GM18507 (cell line): ENCODE data around the gene RNU1-4.
"Not testable (repeated sequence)": the region's sequence is repeated elsewhere in the genome, so short reads cannot be mapped to it uniquely, and the experiment has no call there.

Source experiments
- DNase-seq: peaks from one replicate; pipeline ENCODE4 v3.0.0; 2011; ENCODE audit warnings: low read depth; ENCODE audit not compliant: insufficient read length; ENCODE audit errors: extremely low spot score
- FAIRE-seq: peaks from 2 replicates; lab custom pipeline; 2011; peaks lifted over from hg19 to GRCh38; lab: Jason Lieb, UNC

RNU1-4 gene

DNA sequence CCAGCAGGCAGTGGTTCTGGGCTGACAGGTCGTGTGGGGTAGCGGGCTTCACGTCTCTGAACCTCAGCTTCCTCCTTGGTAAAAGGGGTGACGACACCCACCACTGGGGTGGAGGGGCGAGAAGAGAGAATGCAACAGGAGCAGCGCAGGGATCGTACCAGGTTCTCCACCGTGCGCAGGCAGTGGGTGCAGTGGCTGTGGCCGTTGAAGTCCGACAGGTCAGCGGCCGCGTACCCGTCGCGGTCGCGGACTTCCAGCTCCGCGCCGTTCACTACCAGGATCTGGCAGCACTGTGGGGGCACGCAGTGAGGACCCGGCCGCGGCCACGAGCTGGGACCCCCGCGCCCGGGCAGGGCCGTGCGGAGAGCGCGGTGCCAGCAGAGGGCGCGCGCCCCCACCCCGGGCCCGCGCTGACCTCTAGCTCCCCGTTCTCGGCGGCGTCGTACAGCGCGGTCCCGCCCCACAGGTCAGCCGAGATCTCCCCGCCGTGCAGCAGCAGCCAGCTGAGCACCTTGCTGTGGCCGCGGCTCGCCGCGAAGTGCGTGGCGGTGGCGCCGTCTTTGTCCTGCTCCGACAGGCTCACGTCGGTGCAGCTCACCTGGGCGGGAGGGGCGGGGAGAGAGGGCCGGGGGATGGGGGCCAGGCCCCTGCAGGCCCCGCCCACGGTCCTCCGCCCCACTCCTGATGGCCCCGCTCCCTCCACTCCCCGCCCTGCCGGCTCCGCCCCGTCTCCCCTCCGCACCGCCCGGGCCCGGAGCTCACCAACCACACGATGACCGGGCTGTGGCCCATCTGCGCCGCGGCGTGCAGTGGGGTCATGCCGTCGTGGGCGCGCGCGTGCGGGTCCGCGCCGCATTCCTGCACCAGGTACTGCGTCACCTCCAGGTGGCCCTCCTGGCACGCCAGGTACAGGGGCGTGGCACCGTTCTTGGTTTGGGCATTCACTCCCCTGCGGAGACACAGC lies 32.9 kb upstream of the RNU1-4 start:
- FAIRE-seq, DNase-seq: not testable (repeated sequence)

GRCh38 chr1:16708704-16709103 lies 31.6 kb upstream of the RNU1-4 start:
- not testable (repeated sequence) for DNase-seq, FAIRE-seq

GRCh38 chr1:16709659-16710087 lies 30.6 kb upstream of the RNU1-4 start:
- FAIRE-seq, result peak; percentile 86
- DNase-seq, result not testable (repeated sequence)

GRCh38 chr1:16710618-16711017 lies 29.7 kb upstream of the RNU1-4 start:
- FAIRE-seq, DNase-seq: not testable (repeated sequence)

- not testable (repeated sequence) for FAIRE-seq
These were observed 28.2 kb upstream of the RNU1-4 start for GRCh38 chr1:16712131-16712530.

GRCh38 chr1:16712582-16712981 lies 27.7 kb upstream of the RNU1-4 start:
- not testable (repeated sequence) for DNase-seq, FAIRE-seq

More at GRCh38 chr1:16712131-16712530, 28.2 kb upstream of the RNU1-4 start:
- DNase-seq, result not testable (repeated sequence)

DNA sequence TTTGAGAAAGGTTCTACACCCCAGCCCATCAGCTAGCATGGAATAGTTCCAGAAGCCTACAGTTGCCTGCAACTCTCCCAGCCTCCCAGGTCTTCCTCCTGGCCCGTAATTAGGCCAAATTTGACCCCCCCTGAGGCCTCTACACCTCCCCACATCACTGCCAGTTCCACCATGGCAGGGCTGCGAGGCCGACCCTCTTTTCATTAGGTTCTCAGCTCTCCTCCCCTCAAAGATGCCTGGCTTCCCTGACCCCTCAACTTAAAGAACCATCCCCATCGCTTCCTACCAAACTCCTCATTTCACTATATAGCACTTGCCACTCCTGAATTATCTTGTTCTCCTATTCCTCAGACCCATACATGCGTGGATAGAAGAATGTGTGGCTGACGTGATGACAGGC lies 27.3 kb upstream of the RNU1-4 start:
- FAIRE-seq, DNase-seq: not testable (repeated sequence)

- FAIRE-seq, DNase-seq: not testable (repeated sequence)
These were observed 26.8 kb upstream of the RNU1-4 start for GRCh38 chr1:16713480-16713879.

GRCh38 chr1:16716691-16717335 lies 23.5 kb upstream of the RNU1-4 start:
- FAIRE-seq, result no peak
- no peak for DNase-seq

DNA sequence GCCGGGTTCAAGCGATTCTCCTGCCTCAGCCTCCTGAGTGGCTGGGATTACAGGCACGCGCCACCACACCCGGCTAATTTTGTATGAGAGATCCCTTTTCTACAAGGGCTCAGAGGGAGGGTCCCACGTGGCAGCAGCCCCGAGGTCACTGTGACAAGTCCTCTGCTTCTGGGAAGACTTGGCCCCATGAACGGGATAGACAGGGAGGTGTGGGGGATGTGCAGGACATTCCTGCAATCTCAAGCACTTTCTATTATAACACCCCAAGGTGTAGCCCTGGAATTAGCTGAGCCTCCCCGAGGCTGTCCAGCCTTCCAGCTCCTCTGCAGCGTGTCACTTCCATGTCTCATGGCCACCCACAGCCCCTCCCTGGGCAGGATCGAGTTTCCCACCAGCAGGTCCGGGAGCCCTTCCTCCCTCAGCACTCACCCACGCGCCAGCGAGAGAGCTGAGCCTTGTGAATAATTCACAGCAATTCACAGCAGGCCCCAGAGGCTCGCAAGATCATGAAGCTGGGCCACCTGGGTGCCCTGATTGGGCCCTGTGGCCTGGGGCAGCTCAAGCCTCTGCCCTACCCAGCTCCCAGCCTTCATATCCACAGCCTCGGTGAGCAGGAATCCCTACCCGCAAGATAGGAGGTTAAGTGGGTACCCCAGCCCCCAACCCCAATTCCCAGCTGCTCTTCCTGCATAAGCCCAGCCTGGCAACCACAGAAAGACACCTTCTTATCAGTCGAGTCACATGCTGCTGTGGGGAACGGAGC lies 22.8 kb upstream of the RNU1-4 start:
- DNase-seq (no peak), FAIRE-seq (no peak)

DNA sequence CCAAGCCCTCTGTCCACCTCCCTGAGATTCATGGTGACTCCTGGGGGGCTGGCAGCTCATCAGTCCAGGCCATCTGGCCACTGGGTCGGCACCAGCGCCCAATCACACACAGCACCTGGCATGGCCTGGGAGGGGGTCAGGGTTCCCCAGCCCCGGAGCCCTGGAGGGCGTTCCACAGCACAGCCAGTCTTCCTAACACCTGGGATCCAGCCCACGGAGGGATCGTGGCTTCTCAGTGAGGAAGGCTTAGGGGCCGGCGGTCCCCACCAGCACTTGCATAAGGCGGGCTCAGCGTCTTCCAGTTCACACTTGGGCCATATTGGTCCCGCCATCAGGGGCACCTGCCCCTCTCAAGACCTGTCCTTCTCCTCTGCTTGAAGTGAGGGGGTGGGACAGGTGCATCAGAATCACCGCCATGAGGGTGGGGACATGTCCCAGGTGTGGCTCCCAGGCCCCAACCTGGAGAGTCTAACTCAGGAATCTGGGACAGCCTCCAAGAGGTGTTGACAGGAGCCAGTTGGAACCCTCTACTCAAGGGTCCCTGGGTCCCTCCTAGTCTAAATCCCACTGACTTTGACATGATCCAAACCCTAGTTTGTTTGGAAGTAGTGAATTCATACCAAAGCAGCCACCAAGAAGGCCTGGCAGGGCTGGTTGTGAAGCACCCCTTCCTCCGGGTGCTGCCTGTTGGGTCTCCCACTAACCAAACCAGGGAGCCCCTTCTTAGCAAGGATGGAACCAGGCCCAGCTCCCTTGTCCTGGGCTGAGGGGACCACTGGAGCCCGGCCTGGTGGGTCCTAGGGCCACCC lies 22.0 kb upstream of the RNU1-4 start:
- FAIRE-seq, DNase-seq: not testable (repeated sequence)

- no peak for FAIRE-seq
- no peak for DNase-seq
These were observed 21.3 kb upstream of the RNU1-4 start for GRCh38 chr1:16718908-16719533.

DNA sequence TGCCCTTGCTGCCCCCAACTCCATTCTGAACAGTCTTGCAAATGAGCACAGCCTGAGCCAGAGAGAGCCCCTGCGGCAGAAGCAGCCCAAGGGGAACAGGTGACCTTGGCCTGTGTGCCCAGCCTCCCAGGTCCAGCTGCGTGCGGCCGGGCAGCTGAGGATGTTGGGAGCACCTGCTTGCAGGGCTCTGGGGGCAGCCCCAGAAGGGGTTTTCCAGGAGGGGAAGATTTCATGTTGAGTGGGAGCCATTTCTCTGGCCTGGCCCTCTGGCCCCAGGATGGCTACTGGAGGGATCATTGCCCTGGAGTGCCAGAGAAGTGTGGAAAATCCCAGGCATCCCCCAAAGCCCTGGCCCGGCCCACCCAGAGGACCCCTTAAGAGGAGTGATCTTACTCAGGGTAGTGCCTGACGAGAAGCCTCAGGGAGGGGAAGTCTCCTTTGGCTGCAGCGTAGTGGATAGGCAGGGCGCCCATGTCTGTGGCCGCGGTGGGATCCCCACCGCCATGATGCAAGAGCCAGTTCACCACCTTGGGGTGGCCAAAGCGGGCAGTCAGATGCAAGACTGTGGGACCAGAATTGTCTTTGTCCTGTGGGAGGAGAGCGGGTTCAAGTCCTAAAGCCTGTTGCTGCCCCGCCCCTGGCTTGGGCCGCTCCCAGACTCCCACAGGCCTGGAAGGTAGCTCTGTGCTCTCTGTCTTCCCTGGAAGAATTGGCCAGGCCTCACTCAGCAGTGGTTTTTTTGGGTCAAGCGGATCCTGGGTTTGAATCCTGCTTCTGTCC lies 20.6 kb upstream of the RNU1-4 start:
- FAIRE-seq, result no peak
- no peak for DNase-seq

DNA sequence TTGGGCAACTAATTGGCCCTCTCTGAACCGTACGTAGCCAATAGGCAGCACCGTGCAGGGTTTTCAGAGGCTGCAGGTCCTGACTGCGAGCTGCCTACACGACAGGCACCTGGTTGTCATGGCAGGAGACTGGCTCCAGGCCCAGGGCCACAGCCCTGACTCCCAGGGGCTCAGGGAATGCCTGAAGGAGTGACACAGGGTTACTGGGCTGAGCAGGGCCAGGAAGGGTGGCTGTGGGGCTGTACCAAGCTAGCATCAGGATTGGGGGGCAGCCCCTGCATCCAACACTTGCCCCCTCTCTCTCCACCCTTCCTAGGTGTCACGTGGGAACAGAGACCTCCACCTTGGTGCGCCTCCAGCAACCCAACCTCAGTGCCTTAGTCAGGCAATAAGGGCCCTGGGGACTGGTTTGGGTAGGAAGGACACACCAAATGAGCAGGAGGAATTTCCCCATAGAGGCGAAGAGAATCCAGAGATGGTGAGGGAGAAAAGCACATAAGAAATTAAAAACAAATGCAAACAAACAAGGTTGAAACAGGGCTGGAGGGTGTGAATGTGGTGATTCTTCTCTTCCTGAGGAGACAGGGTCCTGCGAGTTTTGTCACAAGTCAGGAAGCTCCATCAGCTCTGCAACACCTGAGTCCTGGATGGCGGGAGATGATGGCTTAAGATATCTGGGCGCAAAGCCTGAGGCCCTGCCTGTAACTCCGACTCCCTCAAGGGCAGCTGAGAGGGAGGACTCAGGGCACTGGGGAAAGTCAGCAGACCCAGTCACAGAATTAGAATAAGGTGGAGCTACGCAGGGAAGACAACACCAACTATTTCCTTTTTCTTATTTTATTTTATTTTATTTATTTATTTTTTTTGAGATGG lies 19.7 kb upstream of the RNU1-4 start:
- no peak for DNase-seq
- no peak for FAIRE-seq

- no peak for DNase-seq
- FAIRE-seq, result no peak
These were observed 18.3 kb upstream of the RNU1-4 start for GRCh38 chr1:16721871-16722641.
